ENCODE results near the gene MAPK13. TPM values are rescaled to one million over a fixed set of nuclear protein-coding genes. Genes with fewer than 3 reads are reported as not detected.
"Not testable (repeated sequence)": the region's sequence is repeated elsewhere in the genome, so short reads cannot be mapped to it uniquely, and the experiment has no call there.

The MAPK13 gene
- polyA plus RNA-seq, 1 donor from 2014 or later = 47.1 TPM

DNA sequence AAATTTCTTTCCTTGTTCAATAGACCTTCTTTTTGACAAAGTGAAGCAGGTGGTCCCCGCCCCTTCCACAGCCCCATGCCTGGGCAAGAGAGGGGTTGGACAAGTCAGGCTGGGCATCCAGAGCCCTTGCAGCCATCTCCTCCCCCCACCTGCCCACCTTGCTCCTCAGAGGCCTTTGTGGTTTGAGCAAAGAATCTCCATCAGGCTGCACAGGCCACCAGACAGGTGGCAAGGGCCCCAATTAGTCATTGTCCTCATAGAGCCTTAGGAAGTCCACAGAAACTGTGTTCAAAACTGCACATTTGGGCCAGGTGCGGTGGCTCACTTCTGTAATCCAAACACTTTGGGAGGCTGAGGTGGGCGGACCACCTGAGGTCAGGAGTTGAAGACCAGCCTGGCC is 1.5 kb upstream of the MAPK13 start:
- Mint-ChIP-seq H3K4me1 (peaks cover 25 to 40% (median 34%) of the 10 kb centered on the region in 3 donors), H3K4me3 (peak overlapping the region in 2 of 4 donors; percentile 16 to 98), H3K27me3 (no peaks in the 10 kb centered on the region), H3K36me3 (peaks cover 2% of the 10 kb centered on the region), H3K27ac (peak overlapping the region in 2 of 3 donors; percentile 43 to 49), H3K9me3 (no peaks in the 10 kb centered on the region)

- Mint-ChIP-seq H3K4me3 (peak overlapping the region; percentile 70 to 98 (median 88)), H3K27ac (peak overlapping the region in 2 of 3 donors; percentile 43 to 76), H3K4me1 (peaks cover 27 to 39% (median 35%) of the 10 kb centered on the region in 3 donors)
- H3K9me3 Mint-ChIP-seq, H3K36me3 Mint-ChIP-seq, H3K27me3 Mint-ChIP-seq: not testable (repeated sequence)
Measured at GRCh38 chr6:36129334-36129733, 979 bp upstream of the MAPK13 start.

DNA sequence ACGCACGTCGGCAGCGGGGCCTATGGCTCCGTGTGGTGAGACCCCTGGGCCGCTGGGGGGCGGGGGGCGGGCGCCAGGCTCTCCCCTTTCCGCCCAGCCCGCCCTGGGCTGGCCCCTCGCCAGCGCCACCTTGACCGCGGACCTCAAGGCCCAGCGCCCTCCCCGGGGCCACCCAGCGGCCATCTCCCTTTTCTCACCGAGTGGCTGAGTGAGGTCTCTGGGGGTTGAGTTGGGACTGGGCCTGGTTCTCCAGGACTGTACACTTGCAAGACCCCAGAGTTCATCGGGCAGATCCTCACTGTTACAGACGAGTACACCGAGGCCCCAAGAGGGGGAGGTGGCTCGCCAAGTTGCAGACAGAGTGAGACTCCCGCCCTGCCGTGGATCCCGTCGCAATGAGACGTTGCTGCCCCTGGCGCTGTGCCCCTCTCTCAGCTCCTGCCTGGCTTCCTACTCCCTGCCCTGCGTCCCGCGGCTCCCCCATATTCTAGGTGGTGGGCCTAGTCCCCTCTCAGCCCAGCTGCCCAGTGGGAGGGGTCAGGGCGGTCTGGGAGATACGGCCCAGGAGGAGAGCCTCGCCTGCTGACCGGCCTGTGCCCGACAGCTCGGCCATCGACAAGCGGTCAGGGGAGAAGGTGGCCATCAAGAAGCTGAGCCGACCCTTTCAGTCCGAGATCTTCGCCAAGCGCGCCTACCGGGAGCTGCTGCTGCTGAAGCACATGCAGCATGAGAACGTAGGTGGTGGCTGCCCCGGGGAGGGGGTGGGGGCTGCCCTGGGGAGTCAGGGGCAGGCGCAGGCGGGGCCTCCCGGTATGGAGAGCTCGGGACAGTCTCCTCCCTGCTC is 576 bp downstream of the MAPK13 start:
- Mint-ChIP-seq H3K27me3 (no peaks in the 10 kb centered on the region), H3K4me1 (peaks cover 34 to 44% (median 42%) of the 10 kb centered on the region in 3 donors), H3K9me3 (no peaks in the 10 kb centered on the region), H3K4me3 (peak overlapping the region; percentile 86 to 98 (median 92)), H3K36me3 (peaks cover 4% of the 10 kb centered on the region), H3K27ac (peak overlapping the region; percentile 84 to 94 (median 88))

- Mint-ChIP-seq H3K4me1 (peaks cover 35 to 45% (median 43%) of the 10 kb centered on the region in 3 donors), H3K36me3 (peaks cover 4% of the 10 kb centered on the region), H3K27ac (peak overlapping the region; percentile 84 to 94 (median 85)), H3K9me3 (no peaks in the 10 kb centered on the region), H3K4me3 (peak overlapping the region; percentile 86 to 98 (median 92)), H3K27me3 (no peaks in the 10 kb centered on the region)
Measured at GRCh38 chr6:36131511-36132245, 1.4 kb downstream of the MAPK13 start.

DNA sequence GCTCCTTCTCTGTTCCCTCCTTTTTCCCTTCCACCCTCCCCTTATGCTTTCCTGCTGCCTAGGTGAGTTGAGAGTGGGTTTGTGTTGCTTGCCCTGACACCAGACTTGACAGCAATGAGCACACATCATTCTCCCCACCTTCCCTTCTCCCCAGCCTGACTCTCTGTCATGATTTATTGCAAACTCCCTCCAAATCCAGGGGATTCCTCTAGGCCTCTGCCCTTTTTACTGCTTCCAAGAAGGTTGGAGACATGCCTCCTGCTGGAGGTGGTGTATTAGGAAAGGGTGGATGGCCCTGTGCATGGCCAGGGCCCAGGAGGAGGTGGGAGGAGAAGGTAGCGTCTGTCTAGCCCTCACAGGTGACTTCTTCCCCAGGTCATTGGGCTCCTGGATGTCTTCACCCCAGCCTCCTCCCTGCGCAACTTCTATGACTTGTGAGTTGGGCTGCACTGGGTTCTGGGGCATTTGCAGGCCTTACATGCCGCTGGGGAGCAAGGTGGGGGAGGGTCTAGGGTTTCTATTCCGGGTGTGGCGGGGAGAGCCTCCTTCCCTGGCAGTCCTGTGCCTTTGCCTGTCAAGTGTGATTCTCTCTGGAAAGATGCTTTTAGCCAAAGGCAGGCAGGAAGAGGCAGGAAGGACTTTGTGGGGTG is 2.1 kb downstream of the MAPK13 start:
- Mint-ChIP-seq H3K4me3 (peak overlapping the region; percentile 46 to 98 (median 92)), H3K9me3 (no peaks in the 10 kb centered on the region), H3K4me1 (peaks cover 29 to 44% (median 39%) of the 10 kb centered on the region in 3 donors), H3K27ac (peak overlapping the region; percentile 83 to 94 (median 84)), H3K36me3 (peaks cover 4% of the 10 kb centered on the region), H3K27me3 (no peaks in the 10 kb centered on the region)

DNA sequence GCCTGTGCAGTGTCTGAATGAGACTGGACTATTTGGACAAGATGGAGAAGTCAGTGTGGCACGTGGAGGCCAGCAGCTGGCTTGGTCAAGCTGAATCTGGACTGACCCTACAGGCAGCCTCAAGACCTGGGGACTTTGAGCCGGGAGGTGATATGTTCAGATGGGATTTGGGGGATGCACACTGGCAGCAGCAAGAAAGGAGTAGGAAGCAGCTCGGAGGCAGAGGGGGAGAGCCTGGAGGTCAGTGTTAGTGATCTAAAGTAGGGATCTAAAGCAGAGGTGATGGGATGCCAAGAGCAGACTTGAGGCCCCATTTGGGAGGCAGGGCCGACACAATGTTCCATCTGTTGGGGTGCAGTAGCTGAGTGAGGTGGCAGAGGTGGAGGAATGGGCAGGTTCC is 2.8 kb downstream of the MAPK13 start:
- no peak overlapping the region for H3K27ac Mint-ChIP-seq
- H3K27me3 Mint-ChIP-seq = no peaks in the 10 kb centered on the region
- H3K4me3 Mint-ChIP-seq = peak overlapping the region in 2 of 4 donors; percentile 35 to 98
- peaks cover 29 to 44% (median 38%) of the 10 kb centered on the region in 3 donors for H3K4me1 Mint-ChIP-seq
- no peaks in the 10 kb centered on the region for H3K9me3 Mint-ChIP-seq
- H3K36me3 Mint-ChIP-seq = peaks cover 4% of the 10 kb centered on the region

DNA sequence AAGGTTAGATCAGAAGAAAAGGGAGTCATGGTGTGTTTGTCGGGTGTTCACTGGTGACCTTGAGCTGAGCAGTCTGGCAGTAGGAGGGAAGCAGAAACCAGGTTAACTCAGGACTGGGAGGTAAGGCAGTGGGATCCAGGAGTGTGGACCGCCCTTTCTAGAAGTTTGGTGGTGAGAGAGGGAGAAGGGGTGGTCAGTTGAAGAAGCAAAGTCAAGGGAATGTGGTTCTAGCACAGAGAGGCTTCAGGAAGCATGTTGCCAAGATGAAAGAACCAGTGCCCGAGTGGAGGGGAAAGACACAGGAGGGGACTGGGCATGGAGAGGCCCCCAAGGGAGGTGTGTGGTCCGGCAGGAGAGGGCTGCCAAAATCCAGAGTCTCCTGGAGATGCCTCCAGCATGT is 3.6 kb downstream of the MAPK13 start:
- H3K9me3 Mint-ChIP-seq = no peaks in the 10 kb centered on the region
- peaks cover 4% of the 10 kb centered on the region for H3K36me3 Mint-ChIP-seq
- H3K27me3 Mint-ChIP-seq = no peaks in the 10 kb centered on the region
- H3K4me3 Mint-ChIP-seq = peak overlapping the region in 2 of 4 donors; percentile 27 to 98
- peak overlapping the region in 1 of 3 donors; percentile 31 for H3K27ac Mint-ChIP-seq
- peaks cover 25 to 43% (median 35%) of the 10 kb centered on the region in 3 donors for H3K4me1 Mint-ChIP-seq

DNA sequence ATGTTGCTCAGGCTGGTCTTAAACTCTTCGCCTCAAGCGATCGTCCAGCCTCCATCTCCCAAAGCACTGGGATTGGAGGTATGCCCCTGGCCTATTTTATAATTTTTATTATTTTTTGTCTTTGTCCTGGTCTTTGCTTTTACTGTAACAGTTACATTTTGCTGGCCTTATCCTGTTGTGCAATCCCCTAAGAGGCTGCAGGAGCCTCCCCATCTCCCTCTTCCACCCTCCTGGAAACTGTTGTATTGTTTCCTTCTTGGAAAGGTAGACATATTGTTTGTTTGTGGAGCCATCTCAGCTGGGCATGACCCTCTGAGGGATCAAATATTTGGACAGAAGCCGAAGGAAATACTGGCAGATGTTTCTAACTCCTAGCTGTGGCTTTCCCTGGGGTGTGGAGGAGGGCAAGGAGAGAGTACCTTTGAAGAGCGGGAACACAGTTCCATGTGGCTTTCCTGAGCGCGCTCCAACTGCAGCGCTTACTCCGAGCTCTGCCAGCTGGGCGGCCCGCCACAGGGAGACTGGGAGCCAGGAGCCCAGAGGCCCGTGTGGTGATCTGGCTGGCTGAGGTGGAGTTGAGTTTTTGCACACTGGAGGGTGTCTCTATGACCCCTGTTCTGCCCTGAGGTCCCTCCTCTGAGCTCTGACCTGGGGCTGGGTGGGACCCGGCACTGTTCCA is 4.9 kb downstream of the MAPK13 start:
- Mint-ChIP-seq H3K27me3 (no peaks in the 10 kb centered on the region), H3K36me3 (peaks cover 4% of the 10 kb centered on the region), H3K4me3 (no peak overlapping the region), H3K4me1 (peaks cover 21 to 41% (median 29%) of the 10 kb centered on the region in 3 donors), H3K9me3 (no peaks in the 10 kb centered on the region), H3K27ac (no peak overlapping the region)

DNA sequence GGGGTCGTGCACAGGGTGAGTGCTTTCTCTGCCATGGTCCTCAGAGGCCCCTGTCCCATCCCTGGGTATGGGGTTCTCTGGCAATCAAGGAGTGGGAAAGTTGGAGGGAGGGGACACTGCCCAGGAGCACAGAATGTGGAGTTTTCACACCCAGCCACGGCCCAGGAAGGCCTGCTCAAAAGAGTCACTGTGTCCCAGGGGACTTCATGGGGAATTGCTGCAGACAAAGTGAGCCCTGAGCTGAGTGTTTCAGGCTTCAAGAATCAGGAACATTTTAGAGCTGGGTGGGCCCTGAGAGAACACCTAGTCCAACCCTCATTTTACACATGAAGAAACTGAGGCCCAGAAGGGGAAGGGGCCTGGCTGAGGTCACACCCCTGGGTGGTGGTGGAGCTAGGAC is 5.7 kb downstream of the MAPK13 start:
- Mint-ChIP-seq H3K9me3 (no peaks in the 10 kb centered on the region), H3K4me3 (peak overlapping the region in 1 of 4 donors; percentile 70), H3K36me3 (peaks cover 6% of the 10 kb centered on the region), H3K27me3 (no peaks in the 10 kb centered on the region), H3K4me1 (peaks cover 21 to 41% (median 29%) of the 10 kb centered on the region in 3 donors), H3K27ac (peak overlapping the region in 2 of 3 donors; percentile 35 to 67)

DNA sequence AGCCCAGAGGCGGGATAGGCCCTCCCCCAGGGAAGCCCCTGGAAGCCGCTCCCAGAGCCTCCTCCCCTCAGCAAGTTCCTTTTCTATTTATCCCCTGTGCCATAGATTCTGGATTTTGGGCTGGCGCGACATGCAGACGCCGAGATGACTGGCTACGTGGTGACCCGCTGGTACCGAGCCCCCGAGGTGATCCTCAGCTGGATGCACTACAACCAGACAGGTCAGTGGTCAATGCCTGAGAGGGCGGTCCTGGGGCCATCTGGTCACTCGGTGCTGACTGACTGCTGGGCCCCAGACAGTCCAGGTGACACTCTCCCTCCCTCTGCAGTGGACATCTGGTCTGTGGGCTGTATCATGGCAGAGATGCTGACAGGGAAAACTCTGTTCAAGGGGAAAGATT is 6.2 kb downstream of the MAPK13 start:
- H3K4me3 Mint-ChIP-seq = peak overlapping the region in 1 of 4 donors; percentile 32
- peak overlapping the region in 1 of 3 donors; percentile 35 for H3K27ac Mint-ChIP-seq

DNA sequence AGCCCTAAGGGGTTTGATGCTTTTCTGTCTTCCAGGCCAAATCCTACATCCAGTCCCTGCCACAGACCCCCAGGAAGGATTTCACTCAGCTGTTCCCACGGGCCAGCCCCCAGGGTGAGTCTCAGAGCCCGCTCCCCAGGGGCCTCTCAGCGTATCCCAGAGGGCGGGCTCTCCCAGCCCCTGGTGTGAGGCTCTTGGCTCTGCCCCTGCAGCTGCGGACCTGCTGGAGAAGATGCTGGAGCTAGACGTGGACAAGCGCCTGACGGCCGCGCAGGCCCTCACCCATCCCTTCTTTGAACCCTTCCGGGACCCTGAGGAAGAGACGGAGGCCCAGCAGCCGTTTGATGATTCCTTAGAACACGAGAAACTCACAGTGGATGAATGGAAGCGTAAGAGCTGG is 8.4 kb downstream of the MAPK13 start:
- no peaks in the 10 kb centered on the region for H3K9me3 Mint-ChIP-seq
- no peak overlapping the region for H3K27ac Mint-ChIP-seq
- peaks cover 10% of the 10 kb centered on the region for H3K36me3 Mint-ChIP-seq
- H3K4me3 Mint-ChIP-seq = no peak overlapping the region
- peaks cover 12 to 24% (median 13%) of the 10 kb centered on the region in 3 donors for H3K4me1 Mint-ChIP-seq
- H3K27me3 Mint-ChIP-seq = no peaks in the 10 kb centered on the region

More for the DNA sequence above, 6.2 kb downstream of the MAPK13 start:
- no peaks in the 10 kb centered on the region for H3K27me3 Mint-ChIP-seq
- H3K4me1 Mint-ChIP-seq = peaks cover 21 to 42% (median 27%) of the 10 kb centered on the region in 3 donors
- H3K36me3 Mint-ChIP-seq = peaks cover 8% of the 10 kb centered on the region
- no peaks in the 10 kb centered on the region for H3K9me3 Mint-ChIP-seq

DNA sequence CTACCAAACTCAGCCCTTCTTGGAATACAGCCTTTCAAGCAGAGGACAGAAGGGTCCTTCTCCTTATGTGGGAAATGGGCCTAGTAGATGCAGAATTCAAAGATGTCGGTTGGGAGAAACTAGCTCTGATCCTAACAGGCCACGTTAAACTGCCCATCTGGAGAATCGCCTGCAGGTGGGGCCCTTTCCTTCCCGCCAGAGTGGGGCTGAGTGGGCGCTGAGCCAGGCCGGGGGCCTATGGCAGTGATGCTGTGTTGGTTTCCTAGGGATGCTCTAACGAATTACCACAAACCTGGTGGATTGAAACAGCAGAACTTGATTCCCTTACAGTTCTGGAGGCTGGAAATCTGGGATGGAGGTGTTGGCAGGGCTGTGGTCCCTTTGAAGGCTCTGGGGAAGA is 9.1 kb downstream of the MAPK13 start:
- Mint-ChIP-seq H3K27ac (no peak overlapping the region), H3K27me3 (no peaks in the 10 kb centered on the region), H3K4me1 (peaks cover 10 to 22% (median 10%) of the 10 kb centered on the region in 3 donors), H3K9me3 (no peaks in the 10 kb centered on the region), H3K4me3 (no peak overlapping the region), H3K36me3 (peaks cover 7% of the 10 kb centered on the region)

DNA sequence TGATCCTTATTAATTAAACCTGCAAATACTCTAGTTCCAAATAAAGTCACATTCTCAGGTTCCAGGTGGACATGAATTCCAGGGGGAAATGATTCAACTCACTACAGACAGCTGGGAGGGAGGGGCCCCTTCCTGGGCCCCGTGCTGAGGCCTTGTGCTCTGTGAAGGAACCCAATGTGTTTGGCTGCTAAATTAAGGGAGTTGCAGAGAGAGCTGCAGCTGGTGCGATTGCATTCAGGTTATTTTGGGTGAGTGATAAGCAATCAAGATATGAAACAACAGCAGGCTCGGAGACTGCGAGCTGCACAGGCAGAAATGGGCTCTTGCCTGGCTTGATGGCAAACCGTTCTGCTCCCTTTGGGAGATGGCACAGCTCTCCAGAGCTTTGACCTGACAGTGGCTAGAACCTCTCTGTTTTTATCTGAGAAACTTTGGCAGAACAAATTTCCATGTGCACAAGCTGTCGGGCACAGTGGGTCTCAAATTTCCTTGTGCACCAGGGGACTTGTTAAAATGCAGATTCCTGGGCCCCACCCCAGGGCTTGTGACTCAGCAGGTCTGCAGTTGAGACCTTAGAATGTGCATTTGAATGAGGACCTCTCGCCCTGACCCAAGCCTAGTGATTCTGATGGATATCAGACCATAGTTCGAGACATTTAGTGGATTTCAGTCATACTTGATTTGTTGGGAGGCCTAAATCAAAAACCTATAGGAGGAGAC is 9.8 kb downstream of the MAPK13 start:
- Mint-ChIP-seq H3K9me3 (no peaks in the 10 kb centered on the region), H3K36me3 (peaks cover 7% of the 10 kb centered on the region), H3K4me1 (peaks cover 8 to 21% (median 8%) of the 10 kb centered on the region in 3 donors), H3K27ac (peak overlapping the region in 1 of 3 donors; percentile 31), H3K4me3 (no peak overlapping the region), H3K27me3 (no peaks in the 10 kb centered on the region)

DNA sequence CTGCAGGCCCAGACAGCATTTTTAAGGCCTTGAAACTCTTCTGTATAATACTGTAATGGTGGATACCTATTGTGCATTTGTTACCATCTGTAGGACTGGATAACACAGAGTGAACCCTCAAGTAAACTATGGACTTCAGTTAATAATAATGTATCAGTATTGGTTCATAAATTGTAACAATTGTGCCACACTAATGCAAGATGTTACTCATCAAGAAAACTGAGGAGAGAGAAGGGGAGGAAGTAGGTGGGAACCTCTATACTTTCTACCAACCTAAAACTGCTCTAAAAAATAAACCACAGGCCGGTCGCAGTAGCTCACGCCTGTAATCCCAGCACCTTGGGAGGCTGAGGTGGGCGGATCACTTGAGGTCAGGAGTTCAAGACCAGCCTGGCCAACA is 10.8 kb downstream of the MAPK13 start:
- Mint-ChIP-seq H3K4me1 (peaks cover under 1 to 13% (median under 1%) of the 10 kb centered on the region in 3 donors), H3K36me3 (peaks cover 7% of the 10 kb centered on the region), H3K4me3 (no peak overlapping the region), H3K9me3 (no peaks in the 10 kb centered on the region), H3K27ac (peak overlapping the region in 1 of 3 donors; percentile 37), H3K27me3 (no peaks in the 10 kb centered on the region)

Data from IgD-negative memory B cell (primary cell).